Heart left ventricle (tissue), 13 donors: ENCODE measurements around the gene LPP.

Source experiments
- POLR2A ChIP-seq, 2 donors: fragments of 450-650 bp; IDR thresholded peaks; one replicate each; pipeline ENCODE4 v1.6.1; 2017; ENCODE audit warnings: antibody characterized with exemption in 2 of 2, mild to moderate bottlenecking in 2 of 2, moderate library complexity in 2 of 2
- TF ChIP-seq, protein P1 (sequence below), 12 donors: fragments of 200-600 bp; sonication (generic) in 4 of 12; IDR thresholded peaks; one replicate each; pipeline versions ENCODE4 v1.5.0 to v1.8.0; 2018 to 2022; ENCODE audit warnings: antibody characterized with exemption in 12 of 12, mild to moderate bottlenecking in 5 of 12
- donor health status: ischemic (EF 13 %, LVEDD 7.1; RV severe dilation, severe dysfunction).
- donor health status: DM: no; HTN: yes; CAD: no.
- donor health status: DM: no; HTN: no; CAD: no.
- donor health status: ischemic (EF 25% LVEDD 6.9; RV normal size, moderate dysfunction).
- donor health status: ischemic (EF 25% LVEDD 5.7; RV mildly dilated, moderate dysfunction).
- donor health status: ischemic (EF 35%, LVEDD 5.7; RV mildly dilated, moderate dysfunction).
- donor health status: nonischemic (EF 11% LVEDD 7.7; RV severe dilation, severe dysfunction).
- donor health status: DM: yes; HTN: yes; CAD: no.
- donor health status: PGD.
- donor health status: ischemic (EF 29% LVEDD 5.4; RV normal size, mild dysfunction).
- donor health status: nonischemic (EF 23%, LVEDD 6.1; RV moderate dilation, normal function).

GRCh38 chr3:188667926-188668325 lies 514.0 kb downstream of the LPP start:
- TF ChIP-seq, protein P1, sequence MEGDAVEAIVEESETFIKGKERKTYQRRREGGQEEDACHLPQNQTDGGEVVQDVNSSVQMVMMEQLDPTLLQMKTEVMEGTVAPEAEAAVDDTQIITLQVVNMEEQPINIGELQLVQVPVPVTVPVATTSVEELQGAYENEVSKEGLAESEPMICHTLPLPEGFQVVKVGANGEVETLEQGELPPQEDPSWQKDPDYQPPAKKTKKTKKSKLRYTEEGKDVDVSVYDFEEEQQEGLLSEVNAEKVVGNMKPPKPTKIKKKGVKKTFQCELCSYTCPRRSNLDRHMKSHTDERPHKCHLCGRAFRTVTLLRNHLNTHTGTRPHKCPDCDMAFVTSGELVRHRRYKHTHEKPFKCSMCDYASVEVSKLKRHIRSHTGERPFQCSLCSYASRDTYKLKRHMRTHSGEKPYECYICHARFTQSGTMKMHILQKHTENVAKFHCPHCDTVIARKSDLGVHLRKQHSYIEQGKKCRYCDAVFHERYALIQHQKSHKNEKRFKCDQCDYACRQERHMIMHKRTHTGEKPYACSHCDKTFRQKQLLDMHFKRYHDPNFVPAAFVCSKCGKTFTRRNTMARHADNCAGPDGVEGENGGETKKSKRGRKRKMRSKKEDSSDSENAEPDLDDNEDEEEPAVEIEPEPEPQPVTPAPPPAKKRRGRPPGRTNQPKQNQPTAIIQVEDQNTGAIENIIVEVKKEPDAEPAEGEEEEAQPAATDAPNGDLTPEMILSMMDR (IDR thresholded peaks at IDR 0.05) = no peak
- no peak for TF ChIP-seq POLR2A (IDR thresholded peaks at IDR 0.05)
